A549 (cell line): ENCODE data around the gene EFTUD2.

Experiments
- EP300 ChIP-seq, 2 experiments: fragments of >200 bp; sonication (Bioruptor Twin); formaldehyde crosslinking; IDR thresholded peaks; 2 replicates in 1 of 2; 3 replicates in 1 of 2; pipeline ENCODE4 v1.6.1; 2016 to 2017
- POLR2A ChIP-seq: IDR thresholded peaks from 2 replicates; pipeline ENCODE4 v1.6.1; 2012; ENCODE audit warnings: mild to moderate bottlenecking, low read length
- TF ChIP-seq, protein P1 (sequence below): IDR thresholded peaks from 2 replicates; pipeline ENCODE4 v1.6.1; 2012
- TF ChIP-seq, protein P2 (sequence below): fragments of >200 bp; sonication (Bioruptor Twin); formaldehyde crosslinking; IDR thresholded peaks from 3 replicates; pipeline ENCODE4 v1.5.1; 2016

GRCh38 chr17:44947461-44948314, 48.4 kb upstream of the EFTUD2 start, which contains the start of gene KIF18B:
- TF ChIP-seq, protein P1, sequence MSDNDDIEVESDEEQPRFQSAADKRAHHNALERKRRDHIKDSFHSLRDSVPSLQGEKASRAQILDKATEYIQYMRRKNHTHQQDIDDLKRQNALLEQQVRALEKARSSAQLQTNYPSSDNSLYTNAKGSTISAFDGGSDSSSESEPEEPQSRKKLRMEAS, result peak; percentile 91
- TF ChIP-seq, protein P2, sequence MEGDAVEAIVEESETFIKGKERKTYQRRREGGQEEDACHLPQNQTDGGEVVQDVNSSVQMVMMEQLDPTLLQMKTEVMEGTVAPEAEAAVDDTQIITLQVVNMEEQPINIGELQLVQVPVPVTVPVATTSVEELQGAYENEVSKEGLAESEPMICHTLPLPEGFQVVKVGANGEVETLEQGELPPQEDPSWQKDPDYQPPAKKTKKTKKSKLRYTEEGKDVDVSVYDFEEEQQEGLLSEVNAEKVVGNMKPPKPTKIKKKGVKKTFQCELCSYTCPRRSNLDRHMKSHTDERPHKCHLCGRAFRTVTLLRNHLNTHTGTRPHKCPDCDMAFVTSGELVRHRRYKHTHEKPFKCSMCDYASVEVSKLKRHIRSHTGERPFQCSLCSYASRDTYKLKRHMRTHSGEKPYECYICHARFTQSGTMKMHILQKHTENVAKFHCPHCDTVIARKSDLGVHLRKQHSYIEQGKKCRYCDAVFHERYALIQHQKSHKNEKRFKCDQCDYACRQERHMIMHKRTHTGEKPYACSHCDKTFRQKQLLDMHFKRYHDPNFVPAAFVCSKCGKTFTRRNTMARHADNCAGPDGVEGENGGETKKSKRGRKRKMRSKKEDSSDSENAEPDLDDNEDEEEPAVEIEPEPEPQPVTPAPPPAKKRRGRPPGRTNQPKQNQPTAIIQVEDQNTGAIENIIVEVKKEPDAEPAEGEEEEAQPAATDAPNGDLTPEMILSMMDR, result no peak; the same call in 2 of the 3 replicates
- TF ChIP-seq EP300 (IDR thresholded peaks at IDR 0.05), result 0 out of 5 replicates have a peak, but pooled peaks of 1 of the 2 experiments have one; percentile 6
- peak; percentile 96 for TF ChIP-seq POLR2A
